GM12875 (cell line): ENCODE results near the gene NT5C.

Experiments
- H3K4me3 ChIP-seq: one replicate; pipeline ENCODE4 v1.5.1; 2011; ENCODE audit warnings: low read depth, low read length, control low read depth
- CTCF ChIP-seq: IDR thresholded peaks from 2 replicates; pipeline ENCODE4 v1.5.1; 2011; ENCODE audit warnings: low read depth, mild to moderate bottlenecking, control low read depth, inconsistent platforms, low read length, moderate library complexity, borderline replicate concordance; ENCODE audit not compliant: insufficient read depth

Gene NT5C

GRCh38 chr17:75105126-75106080 lies 26.1 kb downstream of the NT5C start:
- H3K4me3 ChIP-seq = no peak overlapping the region
- TF ChIP-seq CTCF = peak; percentile 87

DNA sequence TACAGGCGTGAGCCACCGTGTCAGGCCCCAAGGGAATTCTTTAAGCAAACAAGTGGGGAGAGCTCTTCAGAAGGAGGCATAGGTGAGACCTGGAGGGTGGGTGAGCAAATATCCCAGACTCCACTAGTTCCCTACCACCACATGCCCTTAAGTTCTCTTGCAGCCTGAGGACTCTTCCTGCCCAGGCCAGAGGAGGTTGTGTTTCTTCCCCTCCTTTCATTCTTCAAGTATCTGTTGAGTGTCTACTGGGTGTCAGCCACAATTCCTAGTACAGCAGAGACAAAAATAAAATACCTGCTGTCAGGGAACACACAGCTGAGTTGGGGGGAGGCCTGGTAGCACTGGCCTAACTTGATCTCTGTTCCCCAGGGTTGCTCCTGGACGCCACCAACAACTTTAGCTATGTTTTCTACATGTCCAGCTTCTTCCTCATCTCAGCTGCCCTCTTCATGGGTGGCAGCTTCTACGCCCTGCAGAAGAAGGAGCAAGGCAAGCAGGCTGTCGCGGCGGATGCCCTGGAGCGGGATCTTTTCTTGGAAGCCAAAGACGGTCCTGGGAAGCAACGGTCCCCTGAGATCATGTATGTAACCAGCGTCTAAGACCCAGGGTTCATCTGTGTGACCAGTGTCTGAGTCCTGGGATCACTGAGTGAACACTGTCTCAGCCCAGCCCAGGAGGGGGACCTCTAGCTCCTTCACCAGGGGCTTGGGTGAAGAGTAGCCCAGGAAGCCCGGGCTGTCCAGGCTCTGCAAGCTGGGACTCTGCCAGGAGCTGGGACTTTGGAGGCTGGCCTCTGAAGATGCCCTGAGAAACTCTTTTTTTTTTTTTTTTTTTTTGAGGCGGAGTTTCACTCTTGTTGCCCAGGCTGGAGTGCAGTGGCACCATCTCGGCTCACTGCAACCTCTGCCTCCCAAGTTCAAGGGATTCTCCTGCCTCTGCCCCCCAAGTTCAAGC lies 27.7 kb downstream of the NT5C start:
- H3K4me3 ChIP-seq = no peak overlapping the region
- TF ChIP-seq CTCF = no peak

GRCh38 chr17:75102385-75102821 lies 29.1 kb downstream of the NT5C start:
- TF ChIP-seq CTCF = no peak

DNA sequence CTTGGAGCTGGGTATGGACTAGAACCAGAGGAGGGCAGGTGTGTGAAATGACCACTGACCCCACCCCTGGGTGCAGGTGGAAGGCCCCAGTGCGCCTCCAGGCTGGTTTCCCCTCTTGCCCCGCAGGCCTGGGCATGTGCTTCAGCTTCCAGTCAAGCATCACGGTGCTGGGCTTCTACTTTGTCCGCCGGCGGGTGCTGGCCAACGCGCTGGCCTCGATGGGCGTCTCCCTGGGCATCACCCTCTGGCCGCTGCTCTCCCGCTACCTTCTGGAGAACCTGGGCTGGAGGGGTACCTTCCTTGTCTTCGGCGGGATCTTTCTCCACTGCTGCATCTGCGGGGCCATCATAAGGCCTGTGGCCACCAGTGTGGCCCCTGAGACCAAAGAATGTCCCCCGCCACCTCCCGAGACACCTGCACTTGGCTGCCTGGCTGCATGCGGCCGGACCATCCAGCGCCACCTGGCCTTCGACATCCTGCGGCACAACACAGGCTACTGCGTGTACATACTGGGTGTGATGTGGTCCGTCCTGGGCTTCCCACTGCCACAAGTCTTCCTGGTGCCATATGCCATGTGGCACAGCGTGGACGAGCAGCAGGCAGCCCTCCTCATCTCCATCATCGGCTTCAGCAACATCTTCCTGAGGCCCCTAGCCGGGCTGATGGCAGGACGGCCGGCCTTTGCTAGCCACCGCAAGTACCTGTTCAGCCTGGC lies 31.5 kb downstream of the NT5C start:
- H3K4me3 ChIP-seq = no peak overlapping the region
- TF ChIP-seq CTCF = no peak

More at GRCh38 chr17:75102385-75102821, 29.1 kb downstream of the NT5C start:
- no peak overlapping the region for H3K4me3 ChIP-seq

- no peak for TF ChIP-seq CTCF
- no peak overlapping the region for H3K4me3 ChIP-seq
Measured at GRCh38 chr17:75098861-75099260, 32.7 kb downstream of the NT5C start.

- TF ChIP-seq CTCF = no peak
- H3K4me3 ChIP-seq = no peak overlapping the region
Measured at GRCh38 chr17:75097865-75098264, 33.7 kb downstream of the NT5C start.
